Measurements from ENCODE around the gene CNKSR1. TPM values are rescaled to one million over a fixed set of nuclear protein-coding genes. Genes with fewer than 3 reads are reported as not detected.

The CNKSR1 gene
- total and polyA plus RNA-seq, 2 donors (not counting 1 experiment from before 2014, with no cell fraction given) = not detected

DNA sequence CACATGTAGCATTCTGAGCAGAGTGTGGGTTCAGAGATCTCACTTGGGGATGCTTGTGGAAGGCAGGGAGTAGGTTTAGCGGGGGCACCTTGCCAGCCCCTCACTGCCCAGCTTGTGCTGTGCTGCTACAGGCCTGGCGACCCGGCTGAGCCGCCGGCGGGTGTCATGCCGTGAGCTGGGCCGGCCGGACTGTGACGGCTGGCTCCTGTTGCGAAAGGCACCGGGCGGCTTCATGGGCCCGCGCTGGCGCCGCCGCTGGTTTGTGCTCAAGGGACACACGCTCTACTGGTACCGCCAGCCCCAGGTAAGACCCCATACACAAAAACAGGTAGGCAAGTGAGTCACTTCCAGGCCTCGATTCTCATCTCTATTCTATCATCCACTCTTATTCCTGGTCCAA is 7.6 kb downstream of the CNKSR1 start:
- no peak for TF ChIP-seq EZH2 (IDR thresholded peaks at IDR 0.05; ENCODE audit: low read length, missing control alignments)
- TF ChIP-seq CTCF (conservative IDR thresholded peaks at IDR 0.05 in 1 of 2, IDR thresholded peaks at IDR 0.05 in 1 of 2; ENCODE audit: low read depth in 1 of 2, low read length in 2 of 2) = no peak
- H3K9me3 ChIP-seq (ENCODE audit: control insufficient read depth, insufficient read depth, low read depth, low read length) = no peaks in the 10 kb centered on the region
- no peak overlapping the region for H3K4me3 ChIP-seq (replicated peaks in 1 of 4; ENCODE audit: control extremely low read depth in 1 of 4, insufficient read depth in 1 of 4, low read depth in 3 of 4, low read length in 4 of 4)
- no peaks in the 10 kb centered on the region for H3K4me1 ChIP-seq (ENCODE audit: control insufficient read depth, extremely low read depth, insufficient read depth, low read length)
- DNase-seq (ENCODE audit: low read depth in 2 of 2) = no peak
- no peaks in the 10 kb centered on the region for H3K79me2 ChIP-seq (ENCODE audit: control insufficient read depth, insufficient read depth, low read length)
- no peaks in the 10 kb centered on the region for H3K36me3 ChIP-seq (ENCODE audit: control insufficient read depth, insufficient read depth, low read length)
- H3K27ac ChIP-seq (ENCODE audit: insufficient read depth, low read length) = no peak overlapping the region
- no peaks in the 10 kb centered on the region for H4K20me1 ChIP-seq (ENCODE audit: control insufficient read depth, extremely low read depth, insufficient read depth, low read length)
- H3K27me3 ChIP-seq (ENCODE audit: control insufficient read depth, insufficient read depth, low read length) = peaks cover 6% of the 10 kb centered on the region
- H3K4me2 ChIP-seq (ENCODE audit: extremely low read depth, insufficient read depth, low read length) = no peak overlapping the region
- H3K9ac ChIP-seq (ENCODE audit: insufficient read depth, low read length) = no peak overlapping the region
- H2AFZ ChIP-seq (ENCODE audit: low read length) = no peak overlapping the region

DNA sequence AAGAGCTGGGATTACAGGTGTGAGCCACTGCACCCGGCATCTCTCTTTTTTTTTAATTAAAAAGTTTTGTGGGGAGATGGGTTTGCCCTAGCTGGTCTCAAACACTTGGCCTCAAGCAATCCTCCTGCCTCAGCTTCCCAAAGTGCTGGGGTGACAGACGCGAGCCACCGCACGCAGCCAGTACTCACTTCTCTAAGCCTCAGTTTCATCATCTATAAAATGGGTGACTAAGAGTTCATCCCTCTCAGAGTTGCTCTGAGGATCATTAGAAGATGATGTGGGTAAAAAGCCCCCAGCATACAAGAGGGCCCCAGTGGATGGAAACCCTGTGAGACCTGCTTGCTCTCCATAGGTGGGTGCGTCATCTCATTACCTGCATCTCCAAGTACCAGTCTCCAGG is 10.6 kb downstream of the CNKSR1 start:
- Histone ChIP-seq H3K4me1 (ENCODE audit: control insufficient read depth, extremely low read depth, insufficient read depth, low read length) (no peaks in the 10 kb centered on the region), H3K4me3 (replicated peaks in 1 of 4; ENCODE audit: control extremely low read depth in 1 of 4, insufficient read depth in 1 of 4, low read depth in 3 of 4, low read length in 4 of 4) (no peak overlapping the region), H3K27me3 (ENCODE audit: control insufficient read depth, insufficient read depth, low read length) (peaks cover 6% of the 10 kb centered on the region), H2AFZ (ENCODE audit: low read length) (no peak overlapping the region), H3K9ac (ENCODE audit: insufficient read depth, low read length) (no peak overlapping the region), H3K4me2 (ENCODE audit: extremely low read depth, insufficient read depth, low read length) (no peak overlapping the region), H3K27ac (ENCODE audit: insufficient read depth, low read length) (no peak overlapping the region), H4K20me1 (ENCODE audit: control insufficient read depth, extremely low read depth, insufficient read depth, low read length) (no peaks in the 10 kb centered on the region), H3K36me3 (ENCODE audit: control insufficient read depth, insufficient read depth, low read length) (no peaks in the 10 kb centered on the region), H3K79me2 (ENCODE audit: control insufficient read depth, insufficient read depth, low read length) (no peaks in the 10 kb centered on the region), H3K9me3 (ENCODE audit: control insufficient read depth, insufficient read depth, low read depth, low read length) (no peaks in the 10 kb centered on the region)
- DNase-seq (ENCODE audit: low read depth in 2 of 2) = no peak
- TF ChIP-seq EZH2 (IDR thresholded peaks at IDR 0.05; ENCODE audit: low read length, missing control alignments) = no peak
- TF ChIP-seq CTCF (conservative IDR thresholded peaks at IDR 0.05 in 1 of 2, IDR thresholded peaks at IDR 0.05 in 1 of 2; ENCODE audit: low read depth in 1 of 2, low read length in 2 of 2) = no peak

DNA sequence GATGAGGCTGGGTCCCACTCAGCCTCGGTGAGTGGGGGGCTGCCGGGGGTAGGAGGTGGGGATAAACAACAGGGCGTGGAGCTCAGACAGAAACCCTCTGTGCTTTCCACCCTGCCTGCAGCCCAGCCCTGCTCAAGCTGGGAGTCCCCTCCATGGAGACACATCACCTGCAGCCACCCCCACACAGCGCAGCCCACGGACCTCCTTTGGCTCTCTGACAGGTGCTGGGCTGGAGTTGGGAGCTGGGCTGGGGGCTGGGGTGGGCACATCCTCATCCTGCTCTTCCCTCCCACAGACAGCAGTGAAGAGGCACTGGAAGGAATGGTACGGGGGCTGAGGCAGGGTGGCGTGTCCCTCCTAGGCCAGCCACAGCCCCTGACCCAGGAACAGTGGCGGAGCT is 11.2 kb downstream of the CNKSR1 start:
- H3K36me3 ChIP-seq (ENCODE audit: control insufficient read depth, insufficient read depth, low read length) = no peaks in the 10 kb centered on the region
- peaks cover 10% of the 10 kb centered on the region for H3K27me3 ChIP-seq (ENCODE audit: control insufficient read depth, insufficient read depth, low read length)
- H3K4me1 ChIP-seq (ENCODE audit: control insufficient read depth, extremely low read depth, insufficient read depth, low read length) = no peaks in the 10 kb centered on the region
- no peaks in the 10 kb centered on the region for H3K9me3 ChIP-seq (ENCODE audit: control insufficient read depth, insufficient read depth, low read depth, low read length)
- H2AFZ ChIP-seq (ENCODE audit: low read length) = no peak overlapping the region
- no peak for DNase-seq (ENCODE audit: low read depth in 2 of 2)
- no peak for TF ChIP-seq CTCF (conservative IDR thresholded peaks at IDR 0.05 in 1 of 2, IDR thresholded peaks at IDR 0.05 in 1 of 2; ENCODE audit: low read depth in 1 of 2, low read length in 2 of 2)
- TF ChIP-seq EZH2 (IDR thresholded peaks at IDR 0.05; ENCODE audit: low read length, missing control alignments) = no peak
- no peak overlapping the region for H3K27ac ChIP-seq (ENCODE audit: insufficient read depth, low read length)
- no peak overlapping the region for H3K4me3 ChIP-seq (replicated peaks in 1 of 4; ENCODE audit: control extremely low read depth in 1 of 4, insufficient read depth in 1 of 4, low read depth in 3 of 4, low read length in 4 of 4)
- no peak overlapping the region for H3K4me2 ChIP-seq (ENCODE audit: extremely low read depth, insufficient read depth, low read length)
- no peaks in the 10 kb centered on the region for H3K79me2 ChIP-seq (ENCODE audit: control insufficient read depth, insufficient read depth, low read length)
- no peak overlapping the region for H3K9ac ChIP-seq (ENCODE audit: insufficient read depth, low read length)
- no peaks in the 10 kb centered on the region for H4K20me1 ChIP-seq (ENCODE audit: control insufficient read depth, extremely low read depth, insufficient read depth, low read length)

All from fibroblast of lung (primary cell).